NOMO-1 (cell line): ENCODE results near the gene AHCYL1.

Experiments used
- DNase-seq, 2 experiments: peaks; one replicate each; lab custom pipeline; 2025; ENCODE audit not compliant: unreplicated experiment in 2 of 2; lab: John Stamatoyannopoulos, UW

Gene AHCYL1

GRCh38 chr1:110059133-110059863, 74.7 kb downstream of the AHCYL1 start:
- no peak for DNase-seq

DNA sequence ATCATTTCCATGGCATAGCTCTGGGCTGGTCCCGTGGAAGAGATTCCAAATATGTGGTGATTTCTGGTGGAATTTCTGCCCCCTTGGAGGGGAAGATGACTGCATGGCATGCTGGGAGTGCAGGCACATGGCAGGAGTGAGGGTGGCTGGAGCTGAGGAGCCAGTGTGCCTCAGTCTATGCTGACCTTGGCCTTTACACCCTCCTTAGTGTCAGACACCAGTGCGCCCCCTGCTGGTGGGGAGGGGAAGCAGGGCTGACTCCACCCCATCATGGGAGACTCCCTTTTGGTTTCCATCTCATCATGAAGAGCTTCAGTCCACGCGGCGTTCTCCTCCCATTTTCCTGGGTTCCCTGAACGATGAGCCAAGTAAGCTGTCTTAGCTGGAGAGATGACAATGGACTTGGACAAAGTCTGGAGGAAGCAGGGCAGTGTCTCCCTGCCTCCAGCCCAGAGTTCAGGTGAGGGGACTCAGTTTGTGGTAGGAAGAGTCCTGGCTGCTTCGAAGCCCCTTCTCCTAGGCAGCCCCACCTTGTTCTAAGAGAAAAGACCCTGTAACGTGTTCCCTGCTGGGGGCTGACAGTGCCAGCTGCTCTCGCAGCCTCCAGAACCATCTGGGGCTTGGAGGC, 75.6 kb downstream of the AHCYL1 start:
- DNase-seq, result peak; percentile 40 to 45

DNA sequence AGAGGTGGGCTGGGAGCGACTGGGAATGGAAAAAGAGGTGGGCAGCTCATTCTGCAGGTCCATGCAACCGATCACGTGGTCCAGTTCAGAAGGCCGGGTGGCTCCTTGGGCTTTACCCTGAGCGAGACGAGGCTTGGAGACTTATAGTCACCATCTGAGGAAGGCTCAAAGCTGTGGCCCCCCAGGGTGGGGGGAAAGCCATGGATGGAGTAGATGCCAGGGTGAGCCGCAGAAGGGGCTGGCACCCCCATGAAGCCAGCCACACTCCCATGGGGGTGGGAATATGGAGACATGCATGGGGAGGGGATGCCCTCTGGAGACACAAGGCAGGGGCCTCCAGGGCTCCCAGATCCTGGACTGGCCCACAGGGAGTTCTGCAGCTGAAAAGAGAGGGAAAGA, 76.1 kb downstream of the AHCYL1 start:
- no peak for DNase-seq

DNA sequence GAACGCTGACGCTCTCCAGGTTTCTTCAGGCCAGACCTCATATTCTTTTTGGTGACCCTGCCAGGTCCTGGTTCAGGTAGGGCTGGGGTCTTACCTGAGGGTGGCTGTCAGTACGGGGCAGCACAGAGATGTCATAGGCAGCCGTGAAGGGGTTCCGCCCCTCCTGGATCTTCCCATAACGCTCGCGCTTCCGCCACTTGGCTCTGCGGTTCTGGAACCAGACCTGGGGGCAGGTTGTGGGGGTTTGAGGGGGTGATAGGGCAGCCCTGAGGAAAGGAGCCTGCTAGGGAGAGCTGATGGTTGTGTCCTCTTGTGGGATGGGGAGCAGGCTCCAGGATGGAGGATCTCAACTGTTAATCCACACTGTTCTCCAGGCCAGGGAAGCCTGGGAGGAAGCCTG, 76.8 kb downstream of the AHCYL1 start:
- DNase-seq, result no peak

GRCh38 chr1:110062612-110063011, 78.0 kb downstream of the AHCYL1 start:
- no peak for DNase-seq

GRCh38 chr1:110063781-110064180, 79.2 kb downstream of the AHCYL1 start:
- no peak for DNase-seq

DNA sequence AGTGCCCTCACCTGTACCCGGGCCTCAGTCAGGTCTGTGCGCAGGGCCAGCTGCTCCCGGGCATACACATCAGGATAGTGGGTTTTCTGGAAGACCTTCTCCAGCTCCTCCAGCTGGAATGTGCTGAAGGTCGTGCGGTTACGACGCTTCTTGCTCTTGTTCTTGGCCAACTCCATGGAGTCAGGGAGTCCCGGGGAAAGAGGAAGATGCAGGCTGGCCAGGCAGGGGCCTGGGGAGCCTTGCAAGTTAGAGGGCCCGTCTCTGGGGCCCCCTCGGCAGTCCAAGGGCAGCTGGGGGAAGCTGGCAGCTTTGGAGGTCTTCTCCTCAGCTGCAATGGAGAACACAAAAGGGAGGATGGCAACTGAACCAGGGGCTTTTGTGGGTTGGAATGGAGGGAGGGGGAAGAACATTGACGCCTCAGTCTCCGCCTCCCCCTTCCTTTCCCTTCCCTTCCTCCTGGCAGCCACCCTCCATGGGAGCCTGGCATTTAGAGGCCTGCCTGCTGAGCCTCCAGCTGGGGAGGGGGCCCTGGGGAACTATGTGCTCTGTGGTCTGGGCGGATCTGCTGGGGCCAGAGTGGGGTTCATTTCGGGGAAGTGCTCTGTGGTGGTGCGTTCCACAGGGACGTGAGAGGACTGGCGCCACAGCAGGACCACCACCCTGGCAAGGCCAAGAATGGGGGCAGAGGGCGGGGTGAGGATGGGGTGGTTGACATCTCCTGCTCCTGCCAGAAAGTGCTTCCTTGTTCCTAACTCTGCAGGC, 80.2 kb downstream of the AHCYL1 start:
- no peak for DNase-seq

DNA sequence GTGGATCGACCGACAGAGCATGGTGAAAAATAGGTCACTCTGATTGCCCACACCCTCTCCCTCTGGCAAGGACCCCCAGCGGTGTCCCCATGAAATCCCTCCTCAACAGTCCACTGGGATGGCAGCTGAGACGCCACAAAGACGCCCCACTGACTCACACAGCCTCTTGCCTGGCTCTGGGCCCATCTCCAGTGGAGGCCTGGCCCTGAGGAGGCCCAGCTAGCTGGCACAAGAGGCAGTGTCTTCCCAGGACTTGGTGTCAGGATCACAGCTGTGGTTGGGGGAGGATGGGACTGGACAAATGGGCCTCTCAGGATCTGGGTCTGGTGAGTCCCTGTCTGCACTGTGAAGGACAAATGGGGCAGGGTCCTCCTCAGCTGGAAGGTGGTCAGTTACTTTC, 81.3 kb downstream of the AHCYL1 start:
- no peak for DNase-seq

GRCh38 chr1:110067479-110067892, 82.9 kb downstream of the AHCYL1 start:
- DNase-seq, result no peak

DNA sequence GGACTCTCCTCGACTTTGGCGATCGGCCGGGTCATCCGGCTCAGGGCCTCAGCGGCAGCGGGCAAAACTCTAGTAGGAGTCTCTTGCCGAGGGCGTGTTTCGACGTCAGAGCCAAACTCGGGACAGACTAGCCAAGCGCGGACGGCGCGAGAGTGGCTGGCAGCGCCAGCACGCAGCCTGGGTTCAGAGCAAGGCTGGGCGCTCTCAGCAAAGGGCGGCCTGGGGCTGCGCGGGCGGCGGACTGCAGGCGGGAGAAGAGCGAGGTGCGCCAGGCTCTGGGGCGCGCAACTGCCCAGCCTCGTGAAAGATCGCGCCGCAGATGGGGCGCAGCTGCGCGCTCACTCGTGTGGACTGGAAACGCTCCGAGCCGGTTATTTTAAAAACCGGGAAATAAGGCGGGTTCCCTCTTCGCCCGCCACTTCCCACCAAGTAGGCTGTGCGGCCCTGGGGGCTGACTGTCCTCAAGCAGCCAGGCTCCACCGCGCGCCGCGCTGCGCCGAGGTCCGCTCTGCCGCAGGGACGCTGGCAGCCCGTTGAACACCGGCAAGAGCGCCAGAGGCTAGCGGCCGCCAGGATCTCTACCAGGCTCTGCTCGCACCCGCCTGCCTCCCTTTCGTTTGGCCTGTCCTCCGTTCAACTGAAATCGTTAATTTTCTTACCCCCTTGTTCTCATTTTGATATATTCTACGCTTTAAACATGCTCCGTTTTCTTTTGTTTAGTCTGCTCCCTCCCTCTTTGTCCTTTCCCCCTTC, 83.5 kb downstream of the AHCYL1 start:
- no peak for DNase-seq

DNA sequence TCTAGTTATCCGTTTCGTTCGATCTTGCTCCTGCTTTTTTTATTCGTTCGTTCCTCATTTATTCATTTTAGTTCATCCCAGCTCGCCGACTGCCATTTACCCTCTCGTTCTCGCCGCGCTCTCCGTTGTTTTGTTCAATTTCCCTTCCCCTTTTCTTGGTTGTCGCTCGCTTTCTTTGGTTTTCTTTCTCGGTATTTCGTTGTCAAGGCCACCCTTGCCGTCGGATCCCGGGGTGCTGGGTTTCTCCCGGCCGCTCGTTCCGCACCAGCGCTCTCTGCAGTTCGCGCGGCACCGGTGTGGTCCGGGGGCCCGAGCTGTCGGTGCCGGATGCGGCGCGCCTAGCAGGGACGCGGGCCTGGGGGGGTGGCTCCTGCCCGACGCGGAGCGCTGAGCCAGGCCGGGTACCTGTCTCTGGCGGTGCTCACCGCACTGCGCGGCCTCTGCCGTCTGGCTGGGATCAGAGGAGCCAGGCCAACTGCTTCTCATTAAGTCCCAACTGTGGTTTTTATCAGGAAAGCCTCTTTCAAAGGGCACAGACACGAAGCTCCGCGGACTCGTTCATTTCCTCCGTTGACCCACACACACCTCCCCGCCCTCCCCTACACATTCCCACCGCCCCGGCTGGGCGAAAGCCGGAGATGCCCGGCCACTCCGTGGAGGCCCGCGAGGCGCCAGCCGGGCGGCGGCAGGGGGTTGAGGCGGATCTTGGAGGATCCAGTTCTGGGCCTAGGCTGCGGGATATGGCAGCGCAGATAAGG, 84.3 kb downstream of the AHCYL1 start:
- DNase-seq, result peak; percentile 28 to 31

DNA sequence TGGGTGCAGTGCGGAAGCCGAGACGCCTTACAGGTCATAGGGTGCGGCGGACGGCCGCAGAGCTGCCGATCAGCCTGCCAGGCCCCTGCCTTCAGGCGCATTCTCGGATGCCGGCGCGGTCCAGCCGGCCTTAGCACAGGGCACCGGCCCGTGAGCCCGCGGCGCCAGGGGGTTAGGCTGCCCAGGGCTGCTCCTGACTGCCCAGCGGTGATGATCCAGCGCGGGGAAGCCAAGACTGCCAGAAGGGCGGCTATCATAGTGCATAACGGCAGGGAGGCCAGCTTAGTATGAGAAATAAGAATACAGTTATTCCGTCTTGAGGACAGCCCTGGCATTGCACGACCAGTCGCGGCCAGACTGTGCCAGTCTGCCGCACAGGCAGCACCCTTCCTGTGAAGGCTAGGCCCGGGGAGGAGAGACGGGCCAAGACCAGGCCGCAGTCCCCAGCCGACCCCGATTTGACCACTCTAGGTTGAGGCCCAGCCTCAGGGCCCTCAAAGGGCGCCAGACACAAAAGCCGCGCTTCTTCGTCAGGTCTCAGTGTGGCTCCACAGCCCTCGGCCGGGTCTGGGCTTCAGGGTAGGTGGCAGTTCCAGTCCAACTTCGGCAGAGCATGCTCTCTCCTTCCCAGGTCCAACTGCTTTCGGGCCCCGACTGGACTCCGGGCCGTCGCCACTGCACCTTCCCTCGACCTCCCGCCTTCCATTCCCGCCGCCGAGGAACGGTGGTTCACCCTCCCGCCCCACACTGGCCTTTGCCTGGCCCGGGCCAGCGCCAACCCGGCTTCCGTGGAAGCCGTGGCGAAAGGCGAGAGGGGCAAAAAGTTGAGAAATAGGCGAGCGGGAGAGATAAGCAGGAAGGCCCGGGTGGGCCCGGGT, 85.1 kb downstream of the AHCYL1 start:
- no peak for DNase-seq

DNA sequence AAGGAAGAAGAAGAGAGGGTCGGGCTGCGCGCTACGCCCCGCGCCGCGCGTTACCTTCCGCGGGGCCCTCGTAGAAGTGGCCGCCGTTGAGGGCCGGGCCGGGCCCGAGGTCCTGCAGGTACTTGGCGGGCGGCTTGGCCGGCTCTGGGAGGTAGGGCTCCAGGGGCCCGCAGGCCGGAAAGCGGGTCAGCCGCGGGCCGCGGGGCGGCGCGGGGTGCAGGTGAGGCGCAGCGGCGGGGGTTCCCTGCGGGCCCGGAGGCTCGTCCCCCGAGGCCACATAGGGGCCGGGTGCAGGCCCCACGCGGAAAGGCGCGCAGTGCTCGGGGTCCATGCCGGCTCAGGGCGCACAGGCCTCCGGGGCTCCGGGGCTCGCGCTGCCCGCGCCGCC, 85.7 kb downstream of the AHCYL1 start:
- DNase-seq, result no peak

GRCh38 chr1:110070671-110071242, 86.2 kb downstream of the AHCYL1 start, which contains the start of gene ALX3:
Gene ALX3 (minus strand): TSS chr1:110070672. CDS start chr1:110070612, 60 bp downstream.
- DNase-seq, result no peak
